G401.6 (cell line): ENCODE measurements around the gene CLCN2.

Experiments
- FAIRE-seq: peaks from 2 replicates; lab custom pipeline; 2012; peaks lifted over from hg19 to GRCh38; lab: Jason Lieb, UNC

Gene CLCN2

DNA sequence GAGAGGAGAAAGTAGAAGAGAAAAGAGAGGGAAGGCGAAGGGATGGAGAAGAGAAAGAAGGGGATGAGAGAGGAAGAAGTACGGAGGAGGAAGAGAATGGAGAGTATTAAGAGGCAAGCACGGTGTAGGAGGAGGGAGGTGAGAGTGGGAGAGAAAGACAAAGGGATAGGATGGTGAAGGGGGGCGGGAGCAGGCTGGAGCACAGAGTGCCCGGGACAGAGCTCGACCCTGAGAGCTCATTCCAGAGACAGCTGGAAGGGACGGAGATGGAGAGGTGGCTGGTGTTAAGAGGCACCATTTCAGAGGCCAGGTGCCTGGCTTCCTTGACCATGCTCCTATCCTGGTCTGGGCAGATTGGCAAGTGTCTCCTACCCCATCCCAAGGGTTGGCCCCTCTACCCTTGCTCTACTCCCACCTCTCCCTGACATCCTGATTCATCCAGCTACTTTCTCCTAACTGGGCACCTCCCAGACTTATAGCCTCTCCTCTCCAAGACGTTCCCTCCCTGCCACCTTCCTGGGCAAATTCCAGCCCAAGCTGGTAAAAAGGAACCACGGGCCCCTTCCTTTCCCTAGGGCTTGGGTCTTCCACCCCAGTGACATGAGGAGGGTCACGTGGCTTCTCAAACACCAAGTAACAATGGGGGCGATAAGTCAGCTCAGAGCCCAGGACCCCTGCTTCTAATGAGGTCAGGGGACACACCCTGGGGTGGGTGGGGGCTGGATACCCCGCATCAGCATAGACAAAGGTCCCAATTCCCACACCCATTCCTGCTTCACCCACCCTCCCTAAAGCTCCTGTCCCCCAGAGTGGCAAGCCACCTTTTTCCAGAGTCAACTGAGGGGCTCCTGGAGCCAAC is 1.1 kb downstream of the CLCN2 start:
- no peak for FAIRE-seq

- no peak for FAIRE-seq
Observed at GRCh38 chr3:184359610-184360009, 1.8 kb downstream of the CLCN2 start.

DNA sequence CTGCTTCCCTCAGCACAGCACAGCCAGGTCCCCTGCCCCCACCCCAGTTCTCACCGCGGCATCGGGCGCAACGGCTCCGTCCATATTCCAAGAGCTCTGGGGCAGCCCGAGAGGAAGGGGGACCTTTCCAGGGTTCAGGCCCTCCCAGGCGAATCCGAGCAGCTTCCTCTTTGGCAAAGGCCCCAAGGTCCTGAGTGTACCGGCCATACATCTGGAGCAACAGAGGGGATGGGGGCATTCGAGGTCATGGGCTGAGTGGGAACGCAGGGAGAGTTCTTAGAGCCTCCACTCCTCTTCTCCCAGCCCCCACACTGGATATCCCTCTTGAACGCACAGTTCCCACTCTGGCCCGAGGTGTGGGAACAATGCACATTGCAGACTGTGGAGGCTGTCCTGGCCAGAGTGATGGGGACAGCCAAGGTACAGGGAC is 2.5 kb downstream of the CLCN2 start:
- no peak for FAIRE-seq

- no peak for FAIRE-seq
Observed at GRCh38 chr3:184358124-184358767, 3.2 kb downstream of the CLCN2 start.

GRCh38 chr3:184357248-184358123 is 3.9 kb downstream of the CLCN2 start:
- no peak for FAIRE-seq

GRCh38 chr3:184355261-184356040 is 6.0 kb downstream of the CLCN2 start:
- no peak for FAIRE-seq

GRCh38 chr3:184354754-184355153 is 6.7 kb downstream of the CLCN2 start:
- FAIRE-seq: no peak

DNA sequence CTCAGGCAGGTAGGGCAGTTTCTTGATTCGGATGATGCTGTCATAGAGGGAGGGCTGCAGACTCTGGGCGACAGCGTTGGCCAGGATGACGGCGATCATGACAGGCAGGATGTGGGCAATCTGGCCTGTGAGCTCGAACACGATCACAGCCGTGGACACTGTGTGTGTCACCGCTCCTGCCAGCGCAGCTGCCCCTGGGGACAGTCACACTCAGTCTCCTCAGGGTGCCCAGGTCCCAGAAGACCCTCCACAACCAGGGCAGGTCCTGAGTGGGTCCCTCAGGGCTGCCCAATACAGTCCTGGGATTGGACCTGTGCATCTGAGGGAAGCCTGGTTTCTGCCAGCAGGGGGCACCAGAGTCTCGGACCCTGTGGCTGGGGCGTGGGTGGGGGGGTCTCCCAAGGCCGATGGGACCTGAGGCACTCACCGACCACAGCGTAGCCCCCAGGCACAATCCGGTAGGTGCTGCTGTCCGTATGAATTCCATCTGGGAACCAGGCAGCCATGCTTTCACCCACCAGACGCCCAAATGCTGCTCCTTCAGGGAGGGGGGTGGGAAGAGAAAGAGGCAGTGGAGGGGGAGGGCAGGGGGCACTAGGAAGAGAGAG is 7.2 kb downstream of the CLCN2 start:
- no peak for FAIRE-seq

- no peak for FAIRE-seq
Observed at GRCh38 chr3:184353546-184353941, 7.9 kb downstream of the CLCN2 start.

- FAIRE-seq: no peak
Observed at GRCh38 chr3:184352897-184353545, 8.4 kb downstream of the CLCN2 start.

DNA sequence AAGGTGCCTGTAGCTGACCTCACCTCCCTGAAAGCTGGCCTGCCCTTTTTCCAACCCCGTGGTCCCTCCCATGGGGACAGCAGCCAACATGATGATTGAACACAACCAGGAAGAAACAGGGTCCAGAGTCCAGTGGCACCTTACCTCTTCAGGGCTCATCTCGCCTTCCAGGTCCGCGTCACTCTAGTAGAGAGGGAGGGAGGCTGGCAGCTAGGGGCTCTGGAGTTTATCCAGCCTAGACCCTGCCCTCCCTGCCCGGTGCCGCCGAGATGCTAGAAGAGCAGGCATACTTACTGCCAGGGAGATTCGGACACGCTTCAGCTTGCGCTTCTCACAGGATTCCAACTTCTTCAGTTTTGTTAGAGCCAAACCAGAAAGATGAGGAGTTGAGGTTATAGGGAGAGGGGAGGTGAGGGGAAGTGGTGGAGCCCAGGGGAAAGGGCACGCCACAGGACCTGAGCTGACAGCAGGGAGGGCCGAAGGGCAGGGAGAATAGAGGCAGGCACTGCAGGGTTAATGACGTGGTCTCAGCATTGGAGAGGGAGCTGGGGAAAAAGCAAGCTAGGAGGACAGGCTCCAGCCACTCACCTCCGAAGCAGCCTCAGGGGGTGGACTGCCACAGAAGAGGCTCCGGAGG is 9.1 kb downstream of the CLCN2 start:
- FAIRE-seq: no peak

DNA sequence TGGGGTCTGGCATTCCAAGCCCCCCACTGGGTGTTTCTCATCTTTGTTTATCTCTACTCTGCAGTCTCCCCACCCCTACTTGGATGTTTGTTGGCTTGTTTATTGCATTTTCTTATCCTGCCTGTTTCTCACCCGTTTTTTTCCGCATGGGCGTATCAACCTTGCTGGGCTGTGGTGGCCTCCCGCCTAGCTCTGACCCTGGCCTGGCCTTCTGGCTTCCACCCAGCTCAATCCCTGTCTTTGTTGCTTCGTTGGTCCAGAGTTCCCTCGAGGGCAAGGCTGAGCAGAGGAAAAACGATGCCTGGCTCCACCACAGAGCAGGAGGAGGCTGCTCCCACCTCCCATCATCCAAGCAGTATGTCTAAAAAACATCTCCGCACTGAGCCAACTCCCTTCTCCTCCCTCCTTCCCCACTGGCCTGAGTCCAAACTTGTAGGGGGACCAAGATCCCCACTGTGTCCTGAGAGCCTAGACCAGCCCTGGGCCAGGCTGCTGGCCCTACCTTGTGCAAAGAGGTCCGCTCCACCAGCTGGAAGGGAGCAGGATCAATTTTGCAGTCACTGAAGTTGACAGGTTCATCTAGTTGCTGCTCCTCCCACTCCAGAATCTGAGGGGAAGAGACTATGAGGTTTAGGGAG is 9.8 kb downstream of the CLCN2 start:
- FAIRE-seq: no peak

DNA sequence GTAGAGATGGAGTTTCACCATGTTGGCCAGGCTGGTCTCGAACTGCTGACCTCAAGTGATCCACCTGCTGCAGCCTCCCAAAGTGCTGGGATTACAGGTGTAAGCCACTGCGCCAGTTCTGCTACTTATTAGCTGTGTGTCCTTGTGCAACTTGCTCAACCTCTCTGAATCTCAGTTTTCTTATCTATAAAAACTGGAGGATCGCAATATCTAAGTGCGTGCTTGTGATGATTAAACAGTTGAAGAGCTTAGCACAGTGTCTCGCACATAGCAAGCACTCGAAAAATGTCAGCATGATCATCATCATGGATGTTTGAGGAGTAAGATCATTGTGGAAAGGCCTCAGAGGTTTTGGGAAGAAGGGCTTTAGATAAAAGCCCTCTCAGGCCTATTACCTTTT is 10.8 kb downstream of the CLCN2 start:
- no peak for FAIRE-seq

DNA sequence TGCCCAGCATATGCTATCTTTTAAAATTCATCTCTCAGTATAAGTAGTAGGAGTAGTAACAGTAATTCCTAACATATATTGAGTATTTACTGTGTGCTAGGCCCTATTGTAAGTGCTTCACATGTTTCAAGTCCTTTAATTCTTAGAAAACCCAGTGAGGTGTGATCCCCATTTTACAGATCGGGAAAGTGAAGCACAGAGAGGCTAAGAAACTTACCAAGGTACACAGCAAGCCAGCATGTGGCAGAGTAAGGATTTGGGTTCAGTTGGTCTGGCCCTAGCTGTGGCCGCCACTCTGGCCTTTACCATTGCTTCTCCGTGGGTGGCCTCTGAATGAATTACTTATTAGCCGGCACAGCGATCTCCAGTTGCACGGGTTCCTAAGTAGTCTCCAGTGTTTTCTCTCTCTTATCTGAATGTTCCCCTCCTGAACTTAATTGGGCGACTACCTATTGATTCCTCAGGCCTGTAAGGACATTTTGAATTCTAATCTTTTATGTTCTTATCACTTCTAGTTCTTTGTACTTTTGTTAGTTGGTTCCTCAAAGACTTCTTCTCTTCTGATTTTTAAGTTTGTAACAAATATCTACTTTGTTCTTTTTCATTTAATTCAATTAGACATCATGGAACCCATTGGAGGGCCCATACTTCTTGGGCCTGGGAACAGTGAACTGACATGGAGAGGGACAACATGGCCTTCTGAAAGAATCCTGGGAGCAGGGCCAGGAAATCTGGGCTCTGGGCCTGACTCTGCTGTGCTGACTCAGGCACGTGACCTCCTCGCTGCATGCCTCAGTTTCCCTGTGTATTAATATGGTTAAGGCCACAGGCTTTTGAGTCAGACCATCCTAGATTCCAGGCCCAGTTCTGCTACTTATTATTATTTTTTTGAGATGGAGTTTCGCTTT is 11.6 kb downstream of the CLCN2 start:
- FAIRE-seq: no peak

GRCh38 chr3:184348057-184348382 is 13.4 kb downstream of the CLCN2 start:
- no peak for FAIRE-seq

DNA sequence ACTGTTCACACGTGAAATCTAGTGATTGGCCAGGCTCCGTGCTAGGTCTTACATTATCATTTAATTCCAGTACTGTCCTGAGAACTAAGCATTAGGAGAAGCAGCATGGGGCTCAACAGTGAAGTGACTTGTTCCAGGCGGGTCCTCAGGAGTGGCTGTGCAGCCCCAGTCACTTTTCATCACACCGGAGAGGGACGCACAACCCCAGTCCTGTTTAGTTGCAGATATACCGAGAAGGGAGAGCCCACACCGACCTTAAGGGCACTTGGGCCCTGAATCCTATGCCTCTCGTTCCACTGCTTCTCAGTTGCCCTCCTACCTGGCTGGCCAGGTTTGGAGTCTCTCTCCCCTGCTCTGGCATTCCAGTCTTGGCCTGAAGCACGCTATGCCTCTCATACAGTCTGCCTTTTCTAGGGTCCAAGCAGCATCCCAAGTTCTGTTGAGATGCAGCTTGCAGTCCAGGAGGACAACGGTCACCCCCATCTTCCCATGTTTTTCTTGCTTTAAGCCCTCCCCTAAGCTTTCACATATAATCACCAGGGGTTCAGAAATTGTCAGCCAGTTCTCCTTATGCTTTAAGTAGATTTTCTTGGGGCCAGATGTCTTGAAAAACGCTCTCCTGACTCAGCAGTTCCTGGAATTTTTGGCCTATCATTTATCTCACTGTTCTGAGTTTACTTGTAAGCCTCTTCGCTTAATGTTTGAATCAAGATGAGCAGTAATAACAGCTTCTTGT is 13.9 kb downstream of the CLCN2 start:
- no peak for FAIRE-seq

GRCh38 chr3:184346480-184347190 is 14.8 kb downstream of the CLCN2 start:
- FAIRE-seq: no peak
